CD14-positive monocyte (primary cell): ENCODE measurements around the gene CHN1. TPM values are rescaled to one million over a fixed set of nuclear protein-coding genes. Genes with fewer than 3 reads are reported as not detected.

ENCODE experiments used
- DNase-seq, 3 donors: peaks; one replicate each; pipeline ENCODE4 v3.0.0-alpha.2; 2011 to 2022
- H2AFZ ChIP-seq: 2 replicates; pipeline ENCODE4 v1.6.0; 2012; ENCODE audit warnings: mild to moderate bottlenecking, low read depth, low read length, inconsistent platforms; ENCODE audit not compliant: insufficient read depth, poor library complexity, severe bottlenecking
- H3K27ac ChIP-seq, 2 donors: 1 replicate in 1 of 2; 2 replicates in 1 of 2; pipeline ENCODE4 v1.5.1; 2012 to 2013; ENCODE audit warnings: low read length in 2 of 2, control low read depth in 1 of 2, inconsistent platforms in 1 of 2, low read depth in 1 of 2, mild to moderate bottlenecking in 1 of 2
- H3K27me3 ChIP-seq, 2 donors: one replicate each; pipeline versions ENCODE4 v1.6.0 to v1.6.1; 2011 to 2013; ENCODE audit warnings: low read length in 2 of 2; ENCODE audit not compliant: control insufficient read depth in 2 of 2, insufficient read depth in 2 of 2
- H3K36me3 ChIP-seq, 2 donors: replicated peaks in 1 of 2; 1 replicate in 1 of 2; 2 replicates in 1 of 2; pipeline versions ENCODE4 v1.5.1 to v1.6.1; 2012 to 2013; ENCODE audit warnings: low read length in 2 of 2, control low read depth in 1 of 2, inconsistent platforms in 1 of 2, mild to moderate bottlenecking in 1 of 2; ENCODE audit not compliant: insufficient read depth in 2 of 2, control insufficient read depth in 1 of 2
- H3K4me1 ChIP-seq, 2 donors: 1 replicate in 1 of 2; 2 replicates in 1 of 2; pipeline versions ENCODE4 v1.5.1 to v1.6.1; 2012 to 2013; ENCODE audit warnings: low read length in 2 of 2, control low read depth in 1 of 2, inconsistent platforms in 1 of 2, mild to moderate bottlenecking in 1 of 2, moderate library complexity in 1 of 2; ENCODE audit not compliant: insufficient read depth in 2 of 2, control insufficient read depth in 1 of 2
- H3K4me2 ChIP-seq: replicated peaks from 2 replicates; pipeline ENCODE3; 2012; ENCODE audit warnings: low read length, moderate library complexity, mild to moderate bottlenecking; ENCODE audit not compliant: poor library complexity, severe bottlenecking; ENCODE audit errors: extremely low read depth
- H3K4me3 ChIP-seq, 3 experiments: fragments of 200-600 bp in 1 of 3; sonication (generic) in 1 of 3; replicated peaks in 1 of 3; 1 replicate in 2 of 3; 2 replicates in 1 of 3; pipeline ENCODE4 v1.5.1; 2011 to 2013; ENCODE audit warnings: low read length in 3 of 3, mild to moderate bottlenecking in 3 of 3, control low read depth in 2 of 3, low read depth in 2 of 3, inconsistent platforms in 1 of 3, moderate library complexity in 1 of 3
- H3K79me2 ChIP-seq: 2 replicates; pipeline ENCODE4 v1.6.0; 2012; ENCODE audit warnings: mild to moderate bottlenecking, control low read depth, inconsistent platforms, low read length, moderate library complexity; ENCODE audit not compliant: insufficient read depth
- H3K9ac ChIP-seq: 2 replicates; pipeline ENCODE4 v1.6.0; 2017; ENCODE audit warnings: low read length, mild to moderate bottlenecking; ENCODE audit not compliant: insufficient read depth, poor library complexity, severe bottlenecking
- H3K9me3 ChIP-seq, 2 donors: replicated peaks in 1 of 2; 1 replicate in 1 of 2; 2 replicates in 1 of 2; pipeline versions ENCODE4 v1.5.1 to v1.6.1; 2012 to 2013; ENCODE audit warnings: low read length in 2 of 2, control low read depth in 1 of 2; ENCODE audit not compliant: control insufficient read depth in 1 of 2, insufficient read depth in 1 of 2
- H4K20me1 ChIP-seq: 2 replicates; pipeline ENCODE4 v1.6.0; 2012; ENCODE audit warnings: mild to moderate bottlenecking, low read length, control low read depth, moderate library complexity; ENCODE audit not compliant: insufficient read depth
- H3K27ac Mint-ChIP-seq, 7 donors: one replicate each; pipeline ENCODE4 v1.8.0; 2020; ENCODE audit warnings: mild to moderate bottlenecking in 7 of 7, mixed read lengths in 7 of 7, moderate library complexity in 6 of 7, inconsistent platforms in 2 of 7
- H3K27me3 Mint-ChIP-seq, 3 donors: one replicate each; pipeline ENCODE4 v1.8.0; 2021 to 2022; ENCODE audit warnings: low read depth in 3 of 3, mild to moderate bottlenecking in 3 of 3, mixed read lengths in 3 of 3, moderate library complexity in 3 of 3, inconsistent platforms in 1 of 3
- H3K36me3 Mint-ChIP-seq, 2 donors: one replicate each; pipeline ENCODE4 v1.8.0; 2020; ENCODE audit warnings: mixed read lengths in 2 of 2, inconsistent platforms in 1 of 2, mild to moderate bottlenecking in 1 of 2
- H3K4me1 Mint-ChIP-seq: one replicate; pipeline ENCODE4 v1.8.0; 2020; ENCODE audit warnings: mild to moderate bottlenecking, mixed read lengths
- H3K4me3 Mint-ChIP-seq, 2 donors: one replicate each; pipeline ENCODE4 v1.8.0; 2020; ENCODE audit warnings: mild to moderate bottlenecking in 2 of 2, mixed read lengths in 2 of 2, moderate library complexity in 1 of 2
- H3K9me3 Mint-ChIP-seq, 7 donors: one replicate each; pipeline ENCODE4 v1.8.0; 2020 to 2022; ENCODE audit warnings: mixed read lengths in 7 of 7, mild to moderate bottlenecking in 6 of 7, moderate library complexity in 6 of 7, inconsistent platforms in 2 of 7
- CTCF ChIP-seq: fragments of 200-600 bp; IDR thresholded peaks from one replicate; pipeline ENCODE4 v1.8.0; 2022; ENCODE audit warnings: antibody characterized with exemption, mild to moderate bottlenecking
- WGBS: methylation state at CpG from one replicate; pipeline ENCODE4 v1.1.5; 2013; ENCODE audit warnings: missing lambda C conversion rate; ENCODE audit not compliant: insufficient coverage; 5-methylcytosine and 5-hydroxymethylcytosine counted together
- intact Hi-C, 2 donors: fragments of 100-400 bp; cut with micrococcal nuclease; formaldehyde crosslinking; loops; one replicate each; pipeline versions ENCODE4 v1.15.0 to v1.15.1; 2023
- polyA plus RNA-seq, 3 donors: library from polyadenylated mRNA; depleted of rRNA in 1 of 3; unstranded in 2 of 3; stranded (reverse) in 1 of 3; fragments of 300-500 nt in 2 of 3; fragments of >200 nt in 1 of 3; fragmentation: Illumina TruSeq in 2 of 3; gene quantifications; 1 replicate in 2 of 3; 2 replicates in 1 of 3; pipeline ENCODE4 v1.2.3, GENCODE V29; 2012 to 2021

CHN1 gene
- polyA plus RNA-seq, 3 donors = 0.36 TPM; not detected in 2

GRCh38 chr2:175025233-175025632, 20.1 kb upstream of the CHN1 start:
- Mint-ChIP-seq H3K4me1 (peaks cover 2% of the 10 kb centered on the region), H3K36me3 (no peaks in the 10 kb centered on the region), H3K4me3 (no peak overlapping the region), H3K27ac (no peak overlapping the region), H3K27me3 (peaks cover 2 to 3% (median 2%) of the 10 kb centered on the region in 3 donors), H3K9me3 (peaks cover 0 to 4% (median 0%) of the 10 kb centered on the region in 7 donors)
- no peak for TF ChIP-seq CTCF
- no peak for DNase-seq
- no peak overlapping the region for H3K4me3 ChIP-seq
- intact Hi-C loops = no loop called here
- H3K79me2 ChIP-seq = no peaks in the 10 kb centered on the region
- no peaks in the 10 kb centered on the region for H3K36me3 ChIP-seq
- no peak overlapping the region for H3K4me2 ChIP-seq
- H3K9ac ChIP-seq = no peak overlapping the region
- H4K20me1 ChIP-seq = no peaks in the 10 kb centered on the region
- H3K27me3 ChIP-seq = no peaks in the 10 kb centered on the region
- peaks cover 0 to under 1% of the 10 kb centered on the region in 2 donors for H3K4me1 ChIP-seq
- WGBS = no CpG with 5 or more reads among the region's 3 CpGs
- no peaks in the 10 kb centered on the region for H3K9me3 ChIP-seq
- no peak overlapping the region for H3K27ac ChIP-seq
- no peak overlapping the region for H2AFZ ChIP-seq

GRCh38 chr2:175022923-175023322, 17.7 kb upstream of the CHN1 start:
- Mint-ChIP-seq H3K4me3 (no peak overlapping the region), H3K27me3 (peaks cover 2 to 4% (median 3%) of the 10 kb centered on the region in 3 donors), H3K36me3 (no peaks in the 10 kb centered on the region), H3K9me3 (peaks cover 0 to 4% (median 0%) of the 10 kb centered on the region in 7 donors), H3K4me1 (peaks cover 2% of the 10 kb centered on the region), H3K27ac (no peak overlapping the region)
- no peak for DNase-seq
- intact Hi-C loops = no loop called here
- no peaks in the 10 kb centered on the region for H3K27me3 ChIP-seq
- H3K27ac ChIP-seq = no peak overlapping the region
- TF ChIP-seq CTCF = no peak
- H3K79me2 ChIP-seq = no peaks in the 10 kb centered on the region
- no peaks in the 10 kb centered on the region for H4K20me1 ChIP-seq
- no peak overlapping the region for H2AFZ ChIP-seq
- no CpG with 5 or more reads among the region's 3 CpGs for WGBS
- no peak overlapping the region for H3K9ac ChIP-seq
- no peak overlapping the region for H3K4me3 ChIP-seq
- no peaks in the 10 kb centered on the region for H3K36me3 ChIP-seq
- no peaks in the 10 kb centered on the region for H3K4me1 ChIP-seq
- H3K9me3 ChIP-seq = no peaks in the 10 kb centered on the region
- no peak overlapping the region for H3K4me2 ChIP-seq
